GM12891 (cell line): ENCODE measurements around the gene UMAD1.

Source experiments
- POLR2A ChIP-seq: IDR thresholded peaks from 2 replicates; pipeline ENCODE4 v1.6.1; 2011; ENCODE audit warnings: low read depth, low read length, control low read depth
- POLR2AphosphoS5 ChIP-seq: IDR thresholded peaks from 2 replicates; pipeline ENCODE4 v1.6.1; 2011; ENCODE audit warnings: low read depth, low read length, control low read depth
- SPI1 ChIP-seq: IDR thresholded peaks from 2 replicates; pipeline ENCODE4 v1.6.1; 2011; ENCODE audit warnings: low read depth, low read length, control low read depth
- TAF1 ChIP-seq: IDR thresholded peaks from 2 replicates; pipeline ENCODE4 v1.6.1; 2011; ENCODE audit warnings: low read depth, low read length, control low read depth

DNA sequence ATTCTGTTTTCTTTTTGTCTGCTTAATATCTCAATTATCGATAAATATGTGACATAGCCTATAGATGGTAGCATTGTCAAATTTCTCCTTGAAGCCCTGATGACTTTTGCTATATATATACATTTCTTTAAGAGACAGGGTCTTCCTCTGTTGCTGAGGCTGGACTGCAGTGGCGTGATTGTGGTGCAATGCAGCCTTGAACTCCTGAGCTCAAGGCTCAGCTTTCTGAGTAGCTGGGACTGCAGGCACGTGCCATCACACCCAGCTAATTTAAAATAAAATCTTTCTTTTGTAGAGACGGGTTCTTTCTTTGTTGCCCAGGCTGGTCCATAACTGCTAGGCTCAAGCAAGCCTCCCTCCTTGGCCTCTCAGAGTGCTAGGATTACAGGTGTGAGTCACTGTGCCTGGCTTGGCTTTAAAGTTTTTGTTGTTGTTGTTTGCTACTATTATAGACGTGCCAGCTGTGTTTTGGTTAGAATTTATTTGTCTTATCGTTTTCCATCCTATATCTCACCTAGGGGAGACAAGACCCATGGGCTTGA lies 7.0 kb downstream of the UMAD1 start:
- TF ChIP-seq POLR2A (no peak), SPI1 (no peak), POLR2AphosphoS5 (no peak), TAF1 (no peak)
